GM12891 (cell line): ENCODE results near the gene OPN1LW.
"Not testable (repeated sequence)": the region's sequence is repeated elsewhere in the genome, so short reads cannot be mapped to it uniquely, and the experiment has no call there.

Experiments
- PAX5 ChIP-seq: IDR thresholded peaks from 2 replicates; pipeline ENCODE4 v1.6.1; 2011; ENCODE audit warnings: low read length, moderate library complexity, mild to moderate bottlenecking; ENCODE audit not compliant: insufficient read depth, severe bottlenecking
- POLR2A ChIP-seq: IDR thresholded peaks from 2 replicates; pipeline ENCODE4 v1.6.1; 2011; ENCODE audit warnings: low read depth, low read length, control low read depth
- POLR2AphosphoS5 ChIP-seq: IDR thresholded peaks from 2 replicates; pipeline ENCODE4 v1.6.1; 2011; ENCODE audit warnings: low read depth, low read length, control low read depth
- SPI1 ChIP-seq: IDR thresholded peaks from 2 replicates; pipeline ENCODE4 v1.6.1; 2011; ENCODE audit warnings: low read depth, low read length, control low read depth
- TAF1 ChIP-seq: IDR thresholded peaks from 2 replicates; pipeline ENCODE4 v1.6.1; 2011; ENCODE audit warnings: low read depth, low read length, control low read depth

- not testable (repeated sequence) for TF ChIP-seq POLR2A, POLR2AphosphoS5, TAF1, SPI1, PAX5
Observed at GRCh38 chrX:154151030-154151429, 7.0 kb downstream of the OPN1LW start.
